K562 (cell line): Measurements from ENCODE around the gene DYRK1B. TPM values are rescaled to one million over a fixed set of nuclear protein-coding genes. Genes with fewer than 3 reads are reported as not detected.

Experiments
- BRCA1 ChIP-seq, 2 experiments: fragments of 450-650 bp in 1 of 2; sonication (generic) in 1 of 2; formaldehyde crosslinking in 1 of 2; IDR thresholded peaks; 2 replicates each; pipeline versions ENCODE4 v1.5.0 to v1.6.1; 2017 to 2020; ENCODE audit warnings: mild to moderate bottlenecking in 1 of 2, missing genetic modification reagents in 1 of 2
- E2F3 ChIP-seq: fragments of 250-450 bp; sonication (Bioruptor Pico); IDR thresholded peaks from 2 replicates; pipeline ENCODE4 v1.4.0; 2020; ENCODE audit warnings: mild to moderate bottlenecking
- E4F1 ChIP-seq: fragments of 250-450 bp; sonication (Bioruptor Pico); IDR thresholded peaks from 2 replicates; pipeline ENCODE4 v1.5.0; 2021; ENCODE audit warnings: mild to moderate bottlenecking, borderline replicate concordance
- ELF1 ChIP-seq: fragments of 200-800 bp; sonication (Bioruptor generic); IDR thresholded peaks from 2 replicates; pipeline ENCODE4 v1.6.1; 2016; ENCODE audit warnings: missing genetic modification characterization, missing compliant biosample characterization
- HNRNPK ChIP-seq: fragments of 200-400 bp; formaldehyde crosslinking; IDR thresholded peaks from one replicate; pipeline ENCODE4 v1.6.1; 2018; ENCODE audit warnings: mild to moderate bottlenecking, low read depth, low read length; ENCODE audit not compliant: poor library complexity, severe bottlenecking
- IRF9 ChIP-seq: fragments of 450-650 bp; IDR thresholded peaks from 2 replicates; pipeline ENCODE4 v1.6.1; 2016; ENCODE audit warnings: missing biosample characterization, missing genetic modification characterization
- MAZ ChIP-seq, 2 experiments: fragments of 450-650 bp in 1 of 2; sonication (generic) in 1 of 2; formaldehyde crosslinking; IDR thresholded peaks in 1 of 2; conservative IDR thresholded peaks in 1 of 2; 2 replicates each; pipeline versions ENCODE4 v1.4.0 to v1.5.0; 2020; ENCODE audit warnings: mild to moderate bottlenecking in 1 of 2, missing genetic modification reagents in 1 of 2
- MEF2D ChIP-seq: conservative IDR thresholded peaks from 2 replicates; pipeline ENCODE4 v1.6.1; 2016; ENCODE audit warnings: low read depth, missing genetic modification characterization, missing compliant biosample characterization
- POLR2AphosphoS5 ChIP-seq: IDR thresholded peaks from 2 replicates; pipeline ENCODE4 v1.6.1; 2011; ENCODE audit warnings: mild to moderate bottlenecking, low read depth, low read length, moderate library complexity; ENCODE audit not compliant: control insufficient read depth, insufficient read depth
- RBM34 ChIP-seq: fragments of 200-400 bp; formaldehyde crosslinking; IDR thresholded peaks from 2 replicates; pipeline ENCODE4 v1.6.1; 2018; ENCODE audit warnings: low read length, borderline replicate concordance; ENCODE audit not compliant: insufficient read depth
- SAP30 ChIP-seq: fragments of 200-600 bp; sonication (generic); IDR thresholded peaks from 2 replicates; pipeline ENCODE4 v1.6.1; 2012; ENCODE audit warnings: borderline replicate concordance, low read depth, mild to moderate bottlenecking, moderate library complexity, low read length, control low read depth, inconsistent platforms; ENCODE audit not compliant: insufficient read depth, poor library complexity, severe bottlenecking
- STAT5A ChIP-seq: IDR thresholded peaks from 2 replicates; pipeline ENCODE4 v1.6.1; 2012; ENCODE audit warnings: low read length, inconsistent platforms, borderline replicate concordance
- ZKSCAN1 ChIP-seq: fragments of 150-350 bp; IDR thresholded peaks from 2 replicates; pipeline ENCODE4 v1.6.1; 2016; ENCODE audit warnings: low read depth, low read length
- ZNF212 ChIP-seq: fragments of 450-650 bp; formaldehyde crosslinking; IDR thresholded peaks from 2 replicates; pipeline ENCODE4 v1.4.0; 2020; ENCODE audit warnings: mild to moderate bottlenecking
- polyA plus RNA-seq, 8 experiments: library from polyadenylated mRNA; depleted of rRNA in 4 of 8; stranded (reverse) in 5 of 8; unstranded in 3 of 8; fragments of >200 nt; fragmentation: Nextera tagmentation in 2 of 8; fragmentation: Illumina TruSeq in 1 of 8; extraction: Ambion mirVana in 2 of 8; extraction: Trizol in 1 of 8; gene quantifications; 2 replicates each; pipeline versions ENCODE4 v1.2.1 to v1.2.3, GENCODE V29; 2011 to 2014; ENCODE audit warnings: inconsistent platforms in 1 of 8, missing spikeins in 1 of 8
- total RNA-seq, 7 experiments: library from RNA; depleted of rRNA in 6 of 7; stranded (reverse); fragments of >200 nt in 6 of 7; fragmentation: Illumina TruSeq in 2 of 7; extraction: Trizol in 2 of 7; gene quantifications; 2 replicates each; pipeline versions ENCODE4 v1.2.1 to v1.2.3, GENCODE V29; 2011 to 2021; ENCODE audit warnings: low replicate concordance in 1 of 7
- TF ChIP-seq, protein P1 (sequence below): fragments of 250-450 bp; sonication (Bioruptor Pico); IDR thresholded peaks from 2 replicates; pipeline ENCODE4 v1.4.0; 2020; ENCODE audit warnings: borderline replicate concordance
- TF ChIP-seq, protein P2 (sequence below): fragments of 250-450 bp; sonication (Bioruptor Pico); IDR thresholded peaks from 2 replicates; pipeline ENCODE4 v1.8.0; 2022; ENCODE audit warnings: moderate library complexity, mild to moderate bottlenecking, inconsistent platforms

DYRK1B gene
- total and polyA plus RNA-seq, 9 of the 15 experiments (the other 6 are each of a cell fraction or from before 2014, with no cell fraction given): 0.91 to 5.2 (median 1.5) TPM; not detected in 2

- TF ChIP-seq STAT5A (no peak), ZKSCAN1 (no peak), E4F1 (no peak), HNRNPK (no peak), SAP30 (peak; percentile 53), ELF1 (tag) (no peak), MAZ (CRISPR knock-in tag; conservative IDR thresholded peaks at IDR 0.05 in 1 of 2, IDR thresholded peaks at IDR 0.05 in 1 of 2) (peak in 1 of 2 experiments; percentile 19; a peak in 1 of 4 replicates), POLR2AphosphoS5 (no peak), BRCA1 (IDR thresholded peaks at IDR 0.05) (no peak), BRCA1 (CRISPR knock-in tag; IDR thresholded peaks at IDR 0.05) (no peak), IRF9 (no peak), MEF2D (tag) (0 out of 2 replicates have a peak, but pooled peaks have one; percentile 38), RBM34 (no peak), E2F3 (no peak), ZNF212 (CRISPR knock-in tag) (no peak)
- TF ChIP-seq, protein P1, sequence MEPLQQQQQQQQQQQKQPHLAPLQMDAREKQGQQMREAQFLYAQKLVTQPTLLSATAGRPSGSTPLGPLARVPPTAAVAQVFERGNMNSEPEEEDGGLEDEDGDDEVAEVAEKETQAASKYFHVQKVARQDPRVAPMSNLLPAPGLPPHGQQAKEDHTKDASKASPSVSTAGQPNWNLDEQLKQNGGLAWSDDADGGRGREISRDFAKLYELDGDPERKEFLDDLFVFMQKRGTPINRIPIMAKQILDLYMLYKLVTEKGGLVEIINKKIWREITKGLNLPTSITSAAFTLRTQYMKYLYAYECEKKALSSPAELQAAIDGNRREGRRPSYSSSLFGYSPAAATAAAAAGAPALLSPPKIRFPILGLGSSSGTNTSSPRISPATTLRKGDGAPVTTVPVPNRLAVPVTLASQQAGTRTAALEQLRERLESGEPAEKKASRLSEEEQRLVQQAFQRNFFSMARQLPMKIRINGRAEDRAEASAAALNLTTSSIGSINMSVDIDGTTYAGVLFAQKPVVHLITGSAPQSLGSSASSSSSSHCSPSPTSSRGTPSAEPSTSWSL: no peak
- TF ChIP-seq, protein P2, sequence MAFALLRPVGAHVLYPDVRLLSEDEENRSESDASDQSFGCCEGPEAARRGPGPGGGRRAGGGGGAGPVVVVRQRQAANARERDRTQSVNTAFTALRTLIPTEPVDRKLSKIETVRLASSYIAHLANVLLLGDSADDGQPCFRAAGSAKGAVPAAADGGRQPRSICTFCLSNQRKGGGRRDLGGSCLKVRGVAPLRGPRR (CRISPR knock-in tag): no peak
Observed at GRCh38 chr19:39839678-39840327, 5.8 kb upstream of the DYRK1B start (continued).
